ENCODE results near the gene COL20A1. TPM values are rescaled to one million over a fixed set of nuclear protein-coding genes. Genes with fewer than 3 reads are reported as not detected.

COL20A1 gene
- total and polyA plus RNA-seq, 2 donors, result 0.05 to 0.30 TPM

DNA sequence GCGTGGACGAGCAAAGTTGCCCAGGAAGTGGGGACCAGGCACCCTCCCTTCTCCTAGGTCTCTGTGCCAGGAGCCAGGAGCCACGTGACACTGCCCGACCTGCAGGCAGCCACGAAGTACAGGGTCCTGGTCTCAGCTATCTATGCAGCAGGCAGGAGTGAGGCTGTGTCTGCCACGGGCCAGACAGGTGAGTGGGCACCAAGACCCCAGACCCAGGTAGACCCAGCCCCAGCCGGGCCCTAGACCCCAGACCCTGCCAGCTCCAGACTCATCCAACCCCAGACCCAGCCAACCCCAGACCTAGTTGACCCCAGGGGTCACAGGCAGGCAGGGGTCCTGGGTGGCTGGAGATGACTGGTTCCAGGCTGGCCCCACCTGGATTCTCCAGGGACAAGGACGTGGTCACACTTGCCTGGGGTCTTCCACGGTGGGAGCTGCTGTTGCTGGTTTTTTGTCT lies 21.1 kb downstream of the COL20A1 start:
- 84% methylated on average over 9 of the region's 9 CpGs for WGBS
- no peak overlapping the region for H3K27ac ChIP-seq (ENCODE audit: low read depth in 1 of 2, low read length in 1 of 2)
- H3K27me3 ChIP-seq (ENCODE audit: control insufficient read depth in 2 of 2, insufficient read depth in 1 of 2, low read length in 1 of 2), result peaks cover 0 to 9% of the 10 kb centered on the region in 2 donors
- no peak for DNase-seq (ENCODE audit: low read depth in 6 of 9, low spot score in 9 of 9)
- H3K36me3 ChIP-seq (ENCODE audit: control insufficient read depth in 2 of 2, insufficient read depth in 2 of 2, low read length in 1 of 2), result no peaks in the 10 kb centered on the region
- no peak overlapping the region for H3K4me3 ChIP-seq (ENCODE audit: low read length in 2 of 2)
- H3K9me3 ChIP-seq (ENCODE audit: control insufficient read depth in 2 of 2, insufficient read depth in 1 of 2, low read length in 1 of 2), result no peaks in the 10 kb centered on the region
- peaks cover 0 to 7% of the 10 kb centered on the region in 2 donors for H3K4me1 ChIP-seq (ENCODE audit: control insufficient read depth in 2 of 2, insufficient read depth in 2 of 2, low read length in 2 of 2)

DNA sequence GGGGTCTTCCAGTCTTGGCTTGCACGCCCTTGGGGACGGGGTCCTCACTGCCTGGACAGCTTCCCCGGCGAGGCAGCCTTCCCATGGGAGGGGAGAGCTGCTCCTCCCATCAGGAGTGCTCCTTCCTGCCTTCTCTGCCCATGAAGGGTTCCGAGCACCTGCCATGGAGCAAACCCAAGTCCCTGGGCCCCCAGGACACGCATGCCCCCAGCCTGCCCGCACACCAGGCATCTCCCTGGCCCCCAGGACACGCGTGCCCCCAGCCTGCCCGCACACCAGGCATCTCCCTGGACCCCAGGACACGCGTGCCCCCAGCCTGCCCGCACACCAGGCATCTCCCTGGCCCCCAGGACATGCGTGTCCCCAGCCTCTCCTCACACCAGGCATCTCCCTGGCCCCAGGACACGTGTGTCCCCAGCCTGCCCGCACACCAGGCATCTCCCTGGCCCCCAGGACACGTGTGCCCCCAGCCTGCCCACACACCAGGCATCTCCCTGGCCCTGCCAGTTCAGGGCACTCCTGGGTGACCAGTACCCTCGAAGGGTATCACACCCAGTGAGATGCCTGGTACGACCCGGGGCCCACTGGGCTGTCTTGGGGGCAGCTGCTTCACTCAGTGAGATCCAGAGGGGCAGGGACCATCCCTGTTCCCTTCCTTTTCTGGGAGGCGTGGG lies 21.7 kb downstream of the COL20A1 start:
- 91% methylated on average over 21 of the region's 21 CpGs for WGBS
- H3K27ac ChIP-seq (ENCODE audit: low read depth in 1 of 2, low read length in 1 of 2), result no peak overlapping the region
- H3K9me3 ChIP-seq (ENCODE audit: control insufficient read depth in 2 of 2, insufficient read depth in 1 of 2, low read length in 1 of 2), result peaks cover 0 to 1% of the 10 kb centered on the region in 2 donors
- H3K4me1 ChIP-seq (ENCODE audit: control insufficient read depth in 2 of 2, insufficient read depth in 2 of 2, low read length in 2 of 2), result peaks cover 0 to 7% of the 10 kb centered on the region in 2 donors
- H3K36me3 ChIP-seq (ENCODE audit: control insufficient read depth in 2 of 2, insufficient read depth in 2 of 2, low read length in 1 of 2), result no peaks in the 10 kb centered on the region
- no peak for DNase-seq (ENCODE audit: low read depth in 6 of 9, low spot score in 9 of 9)
- H3K4me3 ChIP-seq (ENCODE audit: low read length in 2 of 2), result no peak overlapping the region
- H3K27me3 ChIP-seq (ENCODE audit: control insufficient read depth in 2 of 2, insufficient read depth in 1 of 2, low read length in 1 of 2), result peaks cover 0 to 3% of the 10 kb centered on the region in 2 donors

DNA sequence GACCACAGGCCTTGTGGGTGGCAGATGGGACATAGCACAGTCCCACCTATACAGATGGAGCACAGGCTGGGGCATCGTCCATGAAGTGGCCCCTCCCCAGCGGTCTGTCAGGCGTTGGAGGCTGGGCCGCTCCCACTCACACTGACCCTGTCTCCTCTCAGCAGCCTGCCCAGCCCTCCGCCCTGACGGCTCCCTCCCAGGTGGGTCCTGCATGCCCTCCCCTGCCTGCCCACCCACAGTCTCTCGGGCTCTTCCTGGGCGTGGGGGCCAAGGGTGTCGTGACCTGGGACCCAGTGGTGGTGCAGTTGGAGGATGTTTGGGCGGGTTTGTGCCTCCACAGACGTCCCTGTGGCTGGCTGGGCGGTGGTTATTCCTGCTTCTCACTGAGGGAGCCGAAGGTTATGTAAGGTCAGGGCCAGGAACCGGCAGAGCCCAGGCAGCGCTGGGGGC lies 22.3 kb downstream of the COL20A1 start:
- Histone ChIP-seq H3K36me3 (ENCODE audit: control insufficient read depth in 2 of 2, insufficient read depth in 2 of 2, low read length in 1 of 2) (no peaks in the 10 kb centered on the region), H3K4me3 (ENCODE audit: low read length in 2 of 2) (no peak overlapping the region), H3K27ac (ENCODE audit: low read depth in 1 of 2, low read length in 1 of 2) (no peak overlapping the region), H3K27me3 (ENCODE audit: control insufficient read depth in 2 of 2, insufficient read depth in 1 of 2, low read length in 1 of 2) (no peaks in the 10 kb centered on the region), H3K9me3 (ENCODE audit: control insufficient read depth in 2 of 2, insufficient read depth in 1 of 2, low read length in 1 of 2) (peaks cover 0 to 1% of the 10 kb centered on the region in 2 donors), H3K4me1 (ENCODE audit: control insufficient read depth in 2 of 2, insufficient read depth in 2 of 2, low read length in 2 of 2) (peaks cover 0 to 7% of the 10 kb centered on the region in 2 donors)
- WGBS, result 75% methylated on average over 15 of the region's 15 CpGs
- DNase-seq (ENCODE audit: low read depth in 6 of 9, low spot score in 9 of 9), result no peak

- Histone ChIP-seq H3K27me3 (ENCODE audit: control insufficient read depth in 2 of 2, insufficient read depth in 1 of 2, low read length in 1 of 2) (no peaks in the 10 kb centered on the region), H3K9me3 (ENCODE audit: control insufficient read depth in 2 of 2, insufficient read depth in 1 of 2, low read length in 1 of 2) (peaks cover 0 to 1% of the 10 kb centered on the region in 2 donors), H3K4me1 (ENCODE audit: control insufficient read depth in 2 of 2, insufficient read depth in 2 of 2, low read length in 2 of 2) (peaks cover 0 to 7% of the 10 kb centered on the region in 2 donors), H3K4me3 (ENCODE audit: low read length in 2 of 2) (no peak overlapping the region), H3K27ac (ENCODE audit: low read depth in 1 of 2, low read length in 1 of 2) (no peak overlapping the region), H3K36me3 (ENCODE audit: control insufficient read depth in 2 of 2, insufficient read depth in 2 of 2, low read length in 1 of 2) (no peaks in the 10 kb centered on the region)
- no peak for DNase-seq (ENCODE audit: low read depth in 6 of 9, low spot score in 9 of 9)
- WGBS, result 84% methylated on average over 31 of the region's 31 CpGs
These were observed 22.9 kb downstream of the COL20A1 start for GRCh38 chr20:63315731-63316491.

DNA sequence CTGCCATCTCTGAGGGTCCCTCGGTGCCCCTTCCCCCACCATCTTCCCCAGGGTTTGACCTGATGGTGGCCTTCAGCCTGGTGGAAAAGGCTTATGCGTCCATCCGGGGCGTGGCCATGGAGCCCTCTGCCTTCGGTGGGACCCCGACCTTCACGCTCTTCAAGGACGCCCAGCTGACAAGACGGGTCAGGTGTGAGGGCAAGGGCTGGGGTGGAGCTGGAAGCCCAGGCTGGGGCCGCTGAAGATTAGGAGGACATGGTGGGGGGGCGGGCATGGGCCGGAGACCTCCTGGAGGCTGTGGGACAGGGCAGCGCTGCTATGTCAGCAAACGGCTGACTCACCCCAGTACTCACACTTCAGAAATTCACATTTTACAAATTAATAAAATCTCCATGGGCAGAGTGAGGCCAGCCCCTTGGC lies 23.5 kb downstream of the COL20A1 start:
- Histone ChIP-seq H3K4me3 (ENCODE audit: low read length in 2 of 2) (no peak overlapping the region), H3K36me3 (ENCODE audit: control insufficient read depth in 2 of 2, insufficient read depth in 2 of 2, low read length in 1 of 2) (no peaks in the 10 kb centered on the region), H3K27me3 (ENCODE audit: control insufficient read depth in 2 of 2, insufficient read depth in 1 of 2, low read length in 1 of 2) (peaks cover 0 to 3% of the 10 kb centered on the region in 2 donors), H3K27ac (ENCODE audit: low read depth in 1 of 2, low read length in 1 of 2) (no peak overlapping the region), H3K4me1 (ENCODE audit: control insufficient read depth in 2 of 2, insufficient read depth in 2 of 2, low read length in 2 of 2) (peaks cover 0 to 7% of the 10 kb centered on the region in 2 donors), H3K9me3 (ENCODE audit: control insufficient read depth in 2 of 2, insufficient read depth in 1 of 2, low read length in 1 of 2) (peaks cover 0 to 1% of the 10 kb centered on the region in 2 donors)
- 93% methylated on average over 14 of the region's 14 CpGs for WGBS
- no peak for DNase-seq (ENCODE audit: low read depth in 6 of 9, low spot score in 9 of 9)

DNA sequence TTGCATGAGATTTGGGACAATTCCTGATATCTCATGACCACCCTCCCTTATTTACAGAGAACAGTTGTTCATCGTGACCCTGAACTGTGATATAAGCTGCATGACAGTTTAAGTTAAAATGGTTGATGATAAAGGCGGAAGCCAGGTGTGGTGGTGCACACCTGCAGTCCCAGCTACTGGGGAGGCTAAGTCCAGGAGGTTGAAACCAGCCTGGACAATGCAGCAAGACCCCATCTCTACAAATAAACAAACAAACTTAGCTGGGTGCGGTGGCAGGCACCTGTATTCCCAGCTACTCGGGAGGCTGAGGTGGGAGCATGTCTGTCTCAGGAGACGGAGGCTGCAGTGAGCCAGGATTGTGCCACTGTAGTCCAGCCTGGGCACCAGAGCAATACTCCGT lies 24.1 kb downstream of the COL20A1 start:
- no peak for DNase-seq (ENCODE audit: low read depth in 6 of 9, low spot score in 9 of 9)
- Histone ChIP-seq H3K4me3 (ENCODE audit: low read length in 2 of 2) (no peak overlapping the region), H3K4me1 (ENCODE audit: control insufficient read depth in 2 of 2, insufficient read depth in 2 of 2, low read length in 2 of 2) (peaks cover 0 to 5% of the 10 kb centered on the region in 2 donors), H3K36me3 (ENCODE audit: control insufficient read depth in 2 of 2, insufficient read depth in 2 of 2, low read length in 1 of 2) (no peaks in the 10 kb centered on the region), H3K27ac (ENCODE audit: low read depth in 1 of 2, low read length in 1 of 2) (no peak overlapping the region), H3K9me3 (ENCODE audit: control insufficient read depth in 2 of 2, insufficient read depth in 1 of 2, low read length in 1 of 2) (peaks cover 0 to 1% of the 10 kb centered on the region in 2 donors), H3K27me3 (ENCODE audit: control insufficient read depth in 2 of 2, insufficient read depth in 1 of 2, low read length in 1 of 2) (peaks cover 0 to 6% of the 10 kb centered on the region in 2 donors)
- 98% methylated on average over 6 of the region's 6 CpGs for whole genome bisulfite sequencing

DNA sequence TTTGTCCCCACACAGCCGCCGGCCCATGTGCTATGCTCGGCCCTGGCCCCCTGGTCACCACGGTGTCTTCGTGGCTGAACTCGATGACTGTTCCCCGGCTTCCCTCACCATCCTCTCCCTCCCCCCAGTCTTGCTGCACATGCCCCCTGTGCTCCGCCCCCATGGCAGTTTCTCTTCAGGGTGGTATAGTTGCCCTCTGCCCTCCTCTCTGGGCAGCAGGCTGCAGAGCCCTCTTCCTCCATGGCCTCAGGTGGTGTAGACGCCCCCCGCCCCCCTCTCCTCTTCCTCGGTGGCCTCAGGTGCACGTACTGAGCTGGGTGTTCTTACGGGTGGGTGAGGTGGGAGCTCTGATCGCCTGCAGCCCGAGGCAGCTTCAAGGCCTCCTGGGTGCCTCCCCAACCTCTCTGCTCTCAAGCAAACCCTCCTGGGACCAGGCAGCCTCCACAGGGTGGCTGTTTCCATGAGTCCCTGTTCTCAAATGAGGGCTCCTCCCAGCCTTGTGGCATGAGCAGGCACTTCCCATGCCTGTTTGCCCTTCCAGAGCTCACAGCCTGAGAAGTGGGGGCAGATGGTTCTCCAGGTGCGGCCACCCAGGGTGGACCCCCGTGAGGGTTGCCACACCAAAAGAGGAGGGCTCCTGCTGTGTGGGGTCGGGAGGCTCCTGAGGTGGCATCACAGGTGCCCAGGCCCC lies 24.8 kb downstream of the COL20A1 start:
- no peaks in the 10 kb centered on the region for H3K36me3 ChIP-seq (ENCODE audit: control insufficient read depth in 2 of 2, insufficient read depth in 2 of 2, low read length in 1 of 2)
- no peak overlapping the region for H3K4me3 ChIP-seq (ENCODE audit: low read length in 2 of 2)
- no peak overlapping the region for H3K27ac ChIP-seq (ENCODE audit: low read depth in 1 of 2, low read length in 1 of 2)
- H3K4me1 ChIP-seq (ENCODE audit: control insufficient read depth in 2 of 2, insufficient read depth in 2 of 2, low read length in 2 of 2), result no peaks in the 10 kb centered on the region
- peaks cover 0 to 13% of the 10 kb centered on the region in 2 donors for H3K27me3 ChIP-seq (ENCODE audit: control insufficient read depth in 2 of 2, insufficient read depth in 1 of 2, low read length in 1 of 2)
- peaks cover 0 to 1% of the 10 kb centered on the region in 2 donors for H3K9me3 ChIP-seq (ENCODE audit: control insufficient read depth in 2 of 2, insufficient read depth in 1 of 2, low read length in 1 of 2)
- no peak for DNase-seq (ENCODE audit: low read depth in 6 of 9, low spot score in 9 of 9)
- 88% methylated on average over 18 of the region's 18 CpGs for WGBS

DNA sequence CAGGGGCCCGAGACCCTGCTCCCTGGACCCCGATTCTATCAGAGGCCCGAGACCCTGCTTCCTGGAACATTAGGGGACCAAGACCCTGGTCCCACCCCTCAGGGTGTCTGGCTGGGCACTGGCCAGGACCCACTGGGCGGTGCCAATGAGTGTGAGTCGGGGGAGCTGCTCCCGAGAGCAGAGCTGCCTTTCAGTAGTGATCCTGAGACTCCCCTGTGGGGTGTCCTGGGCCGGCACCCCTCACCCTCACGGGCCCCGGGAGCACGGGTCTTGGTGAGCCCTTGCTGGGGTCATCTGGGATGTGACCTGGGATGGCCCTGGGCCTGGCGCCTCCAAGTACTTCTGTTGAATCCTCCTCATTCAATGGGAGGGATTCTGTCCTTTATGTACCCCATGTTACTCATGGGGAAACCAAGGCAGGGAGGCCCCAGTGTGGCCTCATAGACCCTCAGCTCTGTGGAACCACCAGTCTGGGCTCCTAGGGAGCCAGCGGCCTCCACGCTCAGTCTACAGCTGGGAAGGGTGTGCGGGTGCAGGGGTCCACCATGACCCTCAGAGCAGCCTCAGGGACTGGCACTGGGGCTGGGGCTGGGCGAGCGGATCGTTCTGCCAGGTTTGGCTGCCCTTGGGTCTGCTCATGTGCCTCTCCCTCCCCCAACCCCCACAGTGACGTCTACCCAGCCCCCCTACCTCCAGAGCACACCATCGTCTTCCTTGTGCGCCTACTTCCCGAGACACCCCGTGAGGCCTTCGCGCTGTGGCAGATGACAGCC lies 25.6 kb downstream of the COL20A1 start:
- Histone ChIP-seq H3K4me3 (ENCODE audit: low read length in 2 of 2) (no peak overlapping the region), H3K27ac (ENCODE audit: low read depth in 1 of 2, low read length in 1 of 2) (no peak overlapping the region), H3K4me1 (ENCODE audit: control insufficient read depth in 2 of 2, insufficient read depth in 2 of 2, low read length in 2 of 2) (no peaks in the 10 kb centered on the region), H3K36me3 (ENCODE audit: control insufficient read depth in 2 of 2, insufficient read depth in 2 of 2, low read length in 1 of 2) (no peaks in the 10 kb centered on the region), H3K27me3 (ENCODE audit: control insufficient read depth in 2 of 2, insufficient read depth in 1 of 2, low read length in 1 of 2) (peaks cover 0 to 20% of the 10 kb centered on the region in 2 donors), H3K9me3 (ENCODE audit: control insufficient read depth in 2 of 2, insufficient read depth in 1 of 2, low read length in 1 of 2) (peaks cover 0 to 1% of the 10 kb centered on the region in 2 donors)
- DNase-seq (ENCODE audit: low read depth in 6 of 9, low spot score in 9 of 9), result no peak
- WGBS, result 93% methylated on average over 24 of the region's 24 CpGs
